GM12892 (cell line): ENCODE data around the gene IL6R.

Source experiments
- POLR2AphosphoS5 ChIP-seq: IDR thresholded peaks from 2 replicates; pipeline ENCODE4 v1.6.1; 2011; ENCODE audit warnings: low read depth, low read length, control low read depth
- TAF1 ChIP-seq: IDR thresholded peaks from 2 replicates; pipeline ENCODE4 v1.6.1; 2011; ENCODE audit warnings: low read depth, mild to moderate bottlenecking, control low read depth, low read length, borderline replicate concordance

DNA sequence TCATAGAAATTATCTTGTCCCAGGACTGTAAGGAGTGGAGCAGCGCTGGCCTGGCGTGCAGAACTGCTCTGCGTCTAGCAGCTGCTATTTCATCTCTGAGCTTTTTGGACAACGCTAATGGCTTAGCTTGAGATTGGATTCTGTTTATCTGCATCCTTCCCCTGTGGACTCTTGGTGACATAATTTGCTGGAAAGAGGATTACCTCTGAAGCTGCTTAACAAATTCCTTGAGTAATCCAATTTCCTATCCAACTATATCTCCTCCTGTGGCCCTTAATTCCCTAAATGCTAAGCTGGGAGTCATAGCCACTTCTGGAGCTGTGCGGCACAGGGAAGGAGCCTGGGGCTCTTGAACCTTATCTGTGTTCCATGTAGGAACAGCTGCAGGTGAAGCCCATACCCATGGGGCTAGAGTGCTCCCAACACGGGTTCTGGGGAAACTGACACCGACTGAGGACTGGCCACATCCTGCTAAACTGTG is 43.2 kb downstream of the IL6R start:
- TF ChIP-seq TAF1 (no peak), POLR2AphosphoS5 (no peak)
